Spinal cord (tissue), 10 donors: ENCODE measurements around the gene ADORA2B. TPM values are rescaled to one million over a fixed set of nuclear protein-coding genes. Genes with fewer than 3 reads are reported as not detected.
"Not testable (repeated sequence)": the region's sequence is repeated elsewhere in the genome, so short reads cannot be mapped to it uniquely, and the experiment has no call there.

ENCODE experiments used
- DNase-seq, 6 donors: peaks; one replicate each; pipeline versions ENCODE4 v3.0.0 to v3.0.0-alpha.2; 2013 to 2015; ENCODE audit warnings: low spot score in 6 of 6, low read depth in 4 of 6
- H3K27ac ChIP-seq: one replicate; pipeline ENCODE4 v1.5.1; 2013; ENCODE audit warnings: low read depth, low read length, control low read depth
- H3K27me3 ChIP-seq: one replicate; pipeline ENCODE4 v1.6.1; 2013; ENCODE audit warnings: low read length; ENCODE audit not compliant: control insufficient read depth, insufficient read depth
- H3K36me3 ChIP-seq: one replicate; pipeline ENCODE4 v1.6.1; 2013; ENCODE audit warnings: low read length; ENCODE audit not compliant: control insufficient read depth, insufficient read depth
- H3K4me1 ChIP-seq: one replicate; pipeline ENCODE4 v1.6.1; 2013; ENCODE audit warnings: low read length; ENCODE audit not compliant: control insufficient read depth, insufficient read depth
- H3K4me3 ChIP-seq: one replicate; pipeline ENCODE4 v1.5.1; 2013; ENCODE audit warnings: low read depth, low read length, control low read depth
- H3K9me3 ChIP-seq: one replicate; pipeline ENCODE4 v1.6.1; 2013; ENCODE audit warnings: low read length; ENCODE audit not compliant: control insufficient read depth, insufficient read depth
- WGBS: methylation state at CpG from one replicate; pipeline ENCODE4 v1.1.5; 2013; ENCODE audit warnings: missing lambda C conversion rate; ENCODE audit not compliant: insufficient coverage; 5-methylcytosine and 5-hydroxymethylcytosine counted together
- polyA plus RNA-seq, 2 donors: library from polyadenylated mRNA; unstranded; fragments of 120-200 nt; gene quantifications; one replicate each; pipeline ENCODE4 v1.2.1, GENCODE V29; 2013; ENCODE audit not compliant: insufficient read length in 2 of 2
- total RNA-seq, 2 donors: library from RNA; depleted of rRNA in 1 of 2; stranded (reverse); fragments of 120-200 nt in 1 of 2; fragments of >200 nt in 1 of 2; gene quantifications; one replicate each; pipeline versions ENCODE4 v1.2.3 to v1.2.4, GENCODE V29; 2013 to 2014
- donor health status: healthy.

ADORA2B gene
- total and polyA plus RNA-seq, 4 donors, result 4.1 to 35.0 (median 10.4) TPM

DNA sequence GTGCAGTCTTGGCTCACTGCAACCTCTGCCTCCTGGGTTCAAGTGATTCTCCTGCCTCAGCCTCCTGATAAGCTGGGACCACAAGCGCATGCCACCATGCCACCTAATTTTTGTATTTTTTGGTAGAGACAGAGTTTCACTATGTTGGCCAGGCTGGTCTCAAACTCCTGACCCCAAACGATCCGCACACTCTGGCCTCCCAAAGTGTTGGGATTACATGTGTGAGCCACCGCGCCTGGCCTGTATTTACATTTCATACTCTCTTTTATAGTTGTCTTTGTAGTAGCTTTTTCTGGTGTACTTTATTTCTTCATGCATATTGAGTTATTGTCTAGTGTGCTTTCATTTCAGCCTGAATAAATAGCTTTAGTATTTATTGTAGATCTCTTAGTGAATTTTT, 10.1 kb upstream of the ADORA2B start:
- DNase-seq, result no peak
- 100% methylated on average over 1 of the region's 5 CpGs for WGBS
- Histone ChIP-seq H3K4me1 (no peaks in the 10 kb centered on the region), H3K36me3 (no peaks in the 10 kb centered on the region), H3K27ac (no peak overlapping the region), H3K9me3 (no peaks in the 10 kb centered on the region), H3K27me3 (no peaks in the 10 kb centered on the region), H3K4me3 (no peak overlapping the region)

DNA sequence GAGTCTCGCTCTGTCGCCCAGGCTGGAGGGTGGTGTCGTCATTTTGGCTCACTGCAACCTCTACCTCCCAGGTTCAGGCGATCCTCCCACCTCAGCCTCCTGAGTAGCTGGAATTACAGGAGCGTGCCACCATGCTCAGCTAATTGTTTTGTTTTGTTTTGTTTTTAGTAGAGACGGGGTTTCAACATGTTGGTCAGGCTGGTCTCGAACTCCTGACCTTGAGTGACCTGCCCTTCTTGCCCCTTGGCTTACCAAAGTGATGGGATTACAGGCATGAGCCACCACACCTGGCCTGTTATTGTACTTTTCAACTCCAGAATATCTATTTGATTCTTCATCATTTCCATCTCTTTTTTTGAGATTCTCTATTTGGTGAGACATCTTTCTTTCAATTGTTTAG, 9.0 kb upstream of the ADORA2B start:
- WGBS, result no CpG with 5 or more reads among the region's 7 CpGs
- Histone ChIP-seq H3K9me3 (no peaks in the 10 kb centered on the region), H3K36me3 (no peaks in the 10 kb centered on the region), H3K4me1 (no peaks in the 10 kb centered on the region), H3K27me3 (no peaks in the 10 kb centered on the region), H3K4me3 (no peak overlapping the region), H3K27ac (no peak overlapping the region)
- DNase-seq, result no peak

DNA sequence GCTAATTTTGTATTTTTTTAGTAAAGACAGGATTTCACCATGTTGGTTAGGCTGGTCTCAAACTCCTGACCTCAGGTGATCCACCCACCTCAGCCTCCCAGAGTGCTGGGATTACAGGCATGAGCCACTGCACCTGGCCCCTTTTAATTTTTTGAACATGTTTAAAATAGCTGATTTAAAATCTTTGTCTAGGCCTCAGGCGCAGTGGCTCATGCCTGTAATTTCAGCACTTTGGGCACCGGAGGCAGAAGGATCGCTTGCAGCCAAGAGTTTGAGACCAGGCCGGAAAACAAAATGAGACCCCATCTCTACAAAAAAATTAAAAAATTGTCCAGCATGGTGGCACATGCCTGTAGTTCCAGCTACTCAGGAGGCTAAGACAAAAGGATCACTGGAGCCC, 8.4 kb upstream of the ADORA2B start:
- H3K4me1 ChIP-seq, DNase-seq, H3K27ac ChIP-seq, H3K27me3 ChIP-seq, H3K9me3 ChIP-seq, H3K36me3 ChIP-seq, H3K4me3 ChIP-seq: not testable (repeated sequence)
- 100% methylated on average over 2 of the region's 4 CpGs for WGBS

DNA sequence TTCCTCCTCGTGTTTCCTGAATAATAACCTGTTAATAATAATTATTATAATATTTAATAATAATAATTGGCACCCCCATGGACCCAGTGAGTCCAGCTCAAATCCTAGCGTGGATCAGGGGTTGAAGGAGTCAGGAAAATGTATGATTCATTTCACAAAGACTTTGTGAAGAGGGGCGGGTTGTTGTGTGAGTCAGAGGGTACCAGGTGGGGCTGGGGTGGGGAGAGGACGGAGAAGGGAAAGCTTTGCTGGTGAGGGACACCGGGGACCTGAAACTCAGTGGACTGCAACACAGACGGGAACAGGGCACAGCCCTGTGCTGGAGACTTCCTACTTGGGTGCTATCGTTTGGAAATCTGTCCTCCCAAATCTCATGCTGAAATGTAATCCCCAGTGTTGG, 3.1 kb upstream of the ADORA2B start:
- 89% methylated on average over 5 of the region's 7 CpGs for WGBS
- no peaks in the 10 kb centered on the region for H3K36me3 ChIP-seq
- peaks cover 15% of the 10 kb centered on the region for H3K4me1 ChIP-seq
- DNase-seq, result no peak
- H3K27ac ChIP-seq, result no peak overlapping the region
- H3K9me3 ChIP-seq, result no peaks in the 10 kb centered on the region
- H3K27me3 ChIP-seq, result peaks cover 28% of the 10 kb centered on the region
- H3K4me3 ChIP-seq, result no peak overlapping the region

DNA sequence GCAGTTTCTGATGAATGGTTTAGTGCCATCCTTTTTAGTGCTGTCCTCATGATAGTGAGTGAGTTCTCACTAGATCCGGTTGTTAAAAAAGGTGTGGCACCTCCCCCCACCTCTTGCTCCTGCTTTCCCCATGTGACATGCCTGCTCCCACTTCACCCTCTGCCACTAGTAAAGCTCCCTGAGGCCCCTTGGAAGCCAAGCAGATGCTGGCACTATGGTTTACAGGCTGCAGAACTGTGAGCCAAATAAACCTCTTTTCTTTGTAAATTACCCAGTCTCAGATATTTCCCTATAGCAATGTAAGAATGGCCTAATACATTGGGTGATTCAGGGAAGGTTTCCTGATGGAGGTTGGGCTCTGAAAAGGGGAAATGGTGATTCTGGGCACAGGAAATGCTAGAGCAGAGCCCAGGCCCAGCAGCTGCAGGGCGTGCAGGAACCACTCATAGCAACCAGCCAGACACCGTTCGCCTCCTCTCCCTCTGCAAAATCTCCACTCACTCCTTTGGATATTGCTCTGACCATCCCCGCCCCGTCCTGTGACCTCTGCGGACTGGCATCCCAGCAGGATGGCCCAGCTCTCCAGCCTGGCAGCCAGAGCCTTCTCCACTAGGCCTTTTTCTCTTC, 2.6 kb upstream of the ADORA2B start:
- Histone ChIP-seq H3K36me3 (no peaks in the 10 kb centered on the region), H3K4me3 (no peak overlapping the region), H3K27me3 (peaks cover 29% of the 10 kb centered on the region), H3K9me3 (no peaks in the 10 kb centered on the region), H3K27ac (no peak overlapping the region), H3K4me1 (peaks cover 15% of the 10 kb centered on the region)
- 100% methylated on average over 5 of the region's 7 CpGs for WGBS
- no peak for DNase-seq

DNA sequence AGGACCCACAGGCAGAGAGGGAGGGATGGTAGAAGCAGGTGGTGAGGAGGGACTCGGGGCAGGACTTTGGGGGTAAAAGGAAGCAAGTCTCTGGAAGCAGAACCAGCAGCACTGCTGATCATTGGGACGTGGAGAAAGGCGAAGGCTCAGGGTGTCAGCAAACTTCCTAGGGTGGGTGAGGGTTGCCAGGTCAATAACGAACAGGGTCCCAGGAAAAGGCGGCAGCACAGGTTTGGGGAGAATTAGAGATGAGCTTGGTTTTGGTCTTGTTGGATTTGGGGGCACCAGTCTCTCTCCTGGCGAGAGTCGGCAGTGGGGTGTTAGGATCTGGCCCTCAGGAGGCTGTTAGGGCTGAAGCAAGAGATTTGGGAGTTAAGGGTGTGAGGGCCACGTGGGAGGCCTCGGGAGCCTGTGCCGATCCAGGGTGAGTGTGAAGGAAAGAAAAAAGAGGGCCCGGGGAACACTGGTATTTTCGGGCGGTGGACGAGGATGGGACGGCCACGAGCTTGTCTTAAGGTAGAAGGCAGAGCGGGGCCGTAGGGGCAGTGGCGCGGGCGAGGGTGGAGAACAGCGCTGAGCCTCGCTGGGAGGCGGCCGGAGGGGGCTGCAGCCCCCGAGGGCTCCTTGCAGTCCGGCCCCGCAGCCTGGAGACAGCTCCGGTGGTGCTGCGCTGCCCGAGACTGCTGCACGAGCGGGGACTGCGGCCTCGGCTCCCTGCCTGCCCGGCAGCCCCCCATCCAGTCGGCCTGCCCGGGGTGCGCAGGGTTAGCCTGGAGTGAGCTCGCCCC, 765 bp upstream of the ADORA2B start:
- Histone ChIP-seq H3K4me3 (peak overlapping the region; percentile 38), H3K27ac (no peak overlapping the region), H3K4me1 (peaks cover 15% of the 10 kb centered on the region), H3K9me3 (no peaks in the 10 kb centered on the region), H3K36me3 (no peaks in the 10 kb centered on the region), H3K27me3 (peaks cover 29% of the 10 kb centered on the region)
- WGBS, result 15% methylated on average over 40 of the region's 40 CpGs
- DNase-seq, result no peak

DNA sequence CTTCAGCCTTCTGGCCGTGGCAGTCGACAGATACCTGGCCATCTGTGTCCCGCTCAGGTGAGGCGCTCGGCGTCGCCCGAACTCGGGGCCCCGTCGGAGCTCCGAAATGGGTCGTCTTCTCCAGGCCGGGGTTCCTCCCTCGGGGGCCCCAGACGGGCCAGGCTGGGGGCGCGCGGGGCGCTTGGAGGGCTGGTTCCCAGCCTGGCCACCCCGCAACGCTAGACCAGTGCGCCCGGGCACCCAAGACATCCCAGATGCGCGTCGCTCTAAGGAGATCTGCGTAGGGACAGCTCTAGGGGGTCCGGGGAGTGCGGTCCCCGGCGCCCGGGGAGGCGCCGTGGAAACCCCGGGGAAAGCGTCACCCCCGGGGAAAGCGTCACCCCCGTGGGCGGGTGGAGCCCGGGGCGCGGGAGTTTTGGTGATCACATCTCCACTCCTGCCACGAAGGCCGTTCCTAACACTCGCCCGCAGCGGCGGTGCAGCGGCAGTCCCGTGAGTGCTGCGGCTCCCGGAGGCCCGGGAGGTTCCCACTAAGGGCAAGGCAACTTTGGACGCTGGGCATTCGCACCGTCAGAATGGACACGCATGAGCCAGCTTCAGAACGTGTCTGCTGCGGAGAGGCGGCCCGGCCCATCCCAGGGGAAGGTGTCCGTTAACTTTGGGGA, 729 bp downstream of the ADORA2B start:
- 2% methylated on average over 64 of the region's 64 CpGs for WGBS

DNA sequence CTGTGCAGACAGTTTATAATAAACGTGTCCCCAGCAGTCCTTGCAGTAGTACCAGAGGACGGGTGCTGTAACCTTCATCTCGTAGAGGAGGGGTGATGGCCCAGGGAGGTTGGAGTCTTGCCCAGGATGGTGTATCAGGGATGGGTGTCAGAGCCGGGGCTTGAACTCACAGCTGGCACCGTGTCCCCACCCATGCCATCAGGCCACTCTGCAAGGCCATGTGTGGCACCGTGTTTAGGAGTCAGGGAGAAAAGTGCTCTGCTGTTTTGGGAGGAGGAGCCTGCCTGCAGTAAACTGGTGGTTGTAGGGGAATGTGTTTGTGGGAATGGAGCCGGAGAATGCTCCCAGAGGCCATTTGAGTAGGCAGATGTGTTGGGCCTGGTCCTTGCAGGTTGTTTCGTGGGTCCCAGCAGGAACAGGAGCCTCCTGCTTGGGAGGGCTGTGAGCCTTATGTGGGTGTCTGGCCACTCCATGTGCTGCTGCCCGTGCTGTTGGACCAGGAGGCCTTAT, 1.7 kb downstream of the ADORA2B start:
- Histone ChIP-seq H3K4me3 (peak overlapping the region; percentile 52), H3K36me3 (peaks cover under 1% of the 10 kb centered on the region), H3K27ac (peak overlapping the region; percentile 64), H3K27me3 (peaks cover 29% of the 10 kb centered on the region), H3K4me1 (peaks cover 15% of the 10 kb centered on the region), H3K9me3 (no peaks in the 10 kb centered on the region)
- DNase-seq, result no peak
- WGBS, result 75% methylated on average over 9 of the region's 9 CpGs

More for the DNA sequence above, 729 bp downstream of the ADORA2B start:
- Histone ChIP-seq H3K27ac (peak overlapping the region; percentile 64), H3K36me3 (no peaks in the 10 kb centered on the region), H3K27me3 (peaks cover 29% of the 10 kb centered on the region), H3K4me3 (peak overlapping the region; percentile 52), H3K9me3 (no peaks in the 10 kb centered on the region), H3K4me1 (peaks cover 15% of the 10 kb centered on the region)
- peak in 1 of 6 donors; percentile 31 for DNase-seq

DNA sequence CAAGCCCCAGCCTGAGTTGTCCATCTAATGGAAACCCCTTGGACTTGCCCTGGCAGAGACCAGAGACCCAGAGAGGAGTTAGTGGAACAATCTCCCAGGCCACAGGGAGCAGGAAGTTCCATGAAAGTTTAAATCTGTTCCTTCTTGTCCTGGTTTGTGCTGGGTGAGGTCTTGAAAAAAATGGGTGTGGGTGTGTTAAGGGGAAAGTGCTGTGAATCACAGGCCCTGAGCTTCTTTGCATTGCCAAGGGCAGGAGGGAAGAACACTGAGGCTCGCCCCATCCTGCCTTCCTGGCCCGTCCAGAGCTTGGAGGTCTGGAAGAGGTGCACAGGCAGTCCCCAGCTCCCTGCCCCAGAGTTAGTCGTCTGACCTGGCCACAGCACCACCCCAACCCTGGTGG, 2.3 kb downstream of the ADORA2B start:
- Histone ChIP-seq H3K4me1 (peaks cover 15% of the 10 kb centered on the region), H3K9me3 (no peaks in the 10 kb centered on the region), H3K36me3 (peaks cover 3% of the 10 kb centered on the region), H3K27me3 (peaks cover 29% of the 10 kb centered on the region), H3K4me3 (no peak overlapping the region), H3K27ac (no peak overlapping the region)
- 94% methylated on average over 3 of the region's 3 CpGs for WGBS
- DNase-seq, result no peak
